Measurements from ENCODE around the gene NACC2. TPM values are rescaled to one million over a fixed set of nuclear protein-coding genes. Genes with fewer than 3 reads are reported as not detected.

NACC2 gene
- polyA plus RNA-seq, 1 of the 3 experiments (the other 2 are of a cell fraction) = 22.1 TPM

- no peaks in the 10 kb centered on the region for H3K27me3 ChIP-seq (ENCODE audit: insufficient read depth)
- peaks cover 10% of the 10 kb centered on the region for H3F3A ChIP-seq (replicated peaks; ENCODE audit: insufficient read depth)
- peak overlapping the region; percentile 11; the same call in 1 of the 2 replicates for H3K9ac ChIP-seq
- WGBS (ENCODE audit: low lambda C conversion rate) = 60% methylated on average over 2 of the region's 48 CpGs
- peaks cover 0 to 3% of the 10 kb centered on the region in 2 experiments for H3K36me3 ChIP-seq (replicated peaks in 1 of 2; ENCODE audit: control insufficient read depth in 1 of 2, insufficient read depth in 2 of 2, low read length in 1 of 2)
- H2AFZ ChIP-seq (ENCODE audit: low read depth) = 0 out of 2 replicates have a peak overlapping the region, but pooled peaks have one; percentile 22
- POLR2A ChIA-PET = interaction anchor here (0.8 to 1.5 kb wide), 2 partner anchors 14 to 57 kb away, joined by 3 to 6 read pairs; no protein-coding TSS in a partner anchor
- H3K27ac ChIP-seq (ENCODE audit: low read depth in 2 of 2, low read length in 1 of 2) = peak overlapping the region; percentile 40 to 79; a peak in 3 of 4 replicates
- peak; percentile 96 for DNase-seq
- CTCF ChIA-PET = interaction anchor here (0.9 to 5.3 kb wide), 4 partner anchors 8 to 142 kb away, joined by 4 to 21 read pairs (median 5); no protein-coding TSS in a partner anchor
- H3K4me2 ChIP-seq = peak overlapping the region; percentile 76
- H3K9me2 ChIP-seq = no peaks in the 10 kb centered on the region
- no peaks in the 10 kb centered on the region for H3K9me3 ChIP-seq
- peaks cover 4% of the 10 kb centered on the region; the same call in 1 of the 2 replicates for H3K79me2 ChIP-seq (ENCODE audit: insufficient read depth)
- H3K4me3 ChIP-seq (ENCODE audit: low read depth in 2 of 2, low read length in 1 of 2) = peak overlapping the region; percentile 29 to 43; a peak in 3 of 4 replicates
- no peaks in the 10 kb centered on the region for H4K20me1 ChIP-seq (ENCODE audit: insufficient read depth)
- peaks cover 36 to 52% of the 10 kb centered on the region in 2 experiments; a peak in 3 of 4 replicates for H3K4me1 ChIP-seq (ENCODE audit: control insufficient read depth in 1 of 2, insufficient read depth in 2 of 2, low read depth in 1 of 2, low read length in 1 of 2)
- TF ChIP-seq IRF3 (IDR thresholded peaks at IDR 0.05; ENCODE audit: low read depth, low read length) (no peak), TAF1 (IDR thresholded peaks at IDR 0.05; ENCODE audit: borderline replicate concordance, low read depth, low read length) (peak; percentile 49; the same call in 1 of the 2 replicates), NFIC (IDR thresholded peaks at IDR 0.05; ENCODE audit: borderline replicate concordance) (peak; percentile 98), YY1 (IDR thresholded peaks at IDR 0.05; ENCODE audit: low read depth) (no peak), RFX5 (IDR thresholded peaks at IDR 0.05; ENCODE audit: low read length) (no peak), TCF12 (IDR thresholded peaks at IDR 0.05) (peak; percentile 87), USF1 (IDR thresholded peaks at IDR 0.05; ENCODE audit: borderline replicate concordance, low read depth) (peak; percentile 59; the same call in 1 of the 2 replicates), SIN3A (IDR thresholded peaks at IDR 0.05; ENCODE audit: borderline replicate concordance, low read depth, low read length) (peak; percentile 68; the same call in 1 of the 2 replicates), TEAD4 (IDR thresholded peaks at IDR 0.05; ENCODE audit: borderline replicate concordance, insufficient read depth) (peak; percentile 49; the same call in 1 of the 2 replicates), GABPA (IDR thresholded peaks at IDR 0.05; ENCODE audit: low read depth) (no peak), POLR2AphosphoS5 (IDR thresholded peaks at IDR 0.05; ENCODE audit: low read depth, low read length) (peak; percentile 61), CTCF (IDR thresholded peaks at IDR 0.05) (no peak), SMC3 (IDR thresholded peaks at IDR 0.05; ENCODE audit: low read depth, low read length) (0 out of 2 replicates have a peak, but pooled peaks have one; percentile 17), ZBTB33 (IDR thresholded peaks at IDR 0.05; ENCODE audit: borderline replicate concordance, low read depth) (no peak; the same call in 1 of the 2 replicates), GATA2 (CRISPR knock-in tag; IDR thresholded peaks at IDR 0.05) (no peak), RAD21 (IDR thresholded peaks at IDR 0.05; ENCODE audit: low read length) (peak; percentile 21), MXI1 (IDR thresholded peaks at IDR 0.05; ENCODE audit: low read depth, low read length) (peak; percentile 90), PBX3 (IDR thresholded peaks at IDR 0.05) (peak; percentile 81), EP300 (IDR thresholded peaks at IDR 0.05; ENCODE audit: borderline replicate concordance in 1 of 2, low read depth in 1 of 2, low read length in 1 of 2) (peak; percentile 56 to 66; a peak in 2 of 4 replicates), REST (IDR thresholded peaks at IDR 0.05; ENCODE audit: low read depth, low read length) (peak; percentile 71)
Measured at GRCh38 chr9:136109351-136110081, 14.4 kb upstream of the NACC2 start.
